Nephron (organoid): ENCODE results near the gene GALNT6.
"Not testable (repeated sequence)": the region's sequence is repeated elsewhere in the genome, so short reads cannot be mapped to it uniquely, and the experiment has no call there.

Experiments
- H3K27ac Mint-ChIP-seq, 3 experiments: 2 replicates each; pipeline ENCODE4 v1.8.0; 2020; ENCODE audit warnings: mixed read lengths in 3 of 3, mild to moderate bottlenecking in 2 of 3, moderate library complexity in 1 of 3
- H3K27me3 Mint-ChIP-seq: 2 replicates; pipeline ENCODE4 v1.8.0; 2021; ENCODE audit warnings: low read depth, mild to moderate bottlenecking, moderate library complexity, mixed read lengths
- H3K36me3 Mint-ChIP-seq: 2 replicates; pipeline ENCODE4 v1.8.0; 2020; ENCODE audit warnings: low read depth, mixed read lengths
- H3K4me1 Mint-ChIP-seq: 2 replicates; pipeline ENCODE4 v1.8.0; 2020; ENCODE audit warnings: mixed read lengths
- H3K4me3 Mint-ChIP-seq, 3 experiments: 2 replicates each; pipeline ENCODE4 v1.8.0; 2020; ENCODE audit warnings: mild to moderate bottlenecking in 3 of 3, mixed read lengths in 3 of 3, moderate library complexity in 2 of 3
- H3K9me3 Mint-ChIP-seq: 2 replicates; pipeline ENCODE4 v1.8.0; 2020; ENCODE audit warnings: mixed read lengths
- CTCF ChIP-seq, 3 experiments: fragments of 200-600 bp; sonication (generic); IDR thresholded peaks; one replicate each; pipeline ENCODE4 v1.5.0; 2021; ENCODE audit warnings: antibody characterized with exemption in 3 of 3; ENCODE audit not compliant: unreplicated experiment in 3 of 3

The GALNT6 gene

GRCh38 chr12:51346581-51346980 is 44.6 kb downstream of the GALNT6 start, which contains the start of gene CELA1:
TSS of gene CELA1 (minus strand) at chr12:51346679. CDS start at chr12:51346638, 41 bp downstream.
- H3K36me3 Mint-ChIP-seq: no peaks in the 10 kb centered on the region
- no peak for TF ChIP-seq CTCF (IDR thresholded peaks at IDR 0.05; ENCODE audit: unreplicated experiment in 3 of 3)
- H3K27ac Mint-ChIP-seq: no peak within 1 kb of the TSS
- H3K4me3 Mint-ChIP-seq: no peak within 1 kb of the TSS
- no peaks in the 10 kb centered on the region for H3K9me3 Mint-ChIP-seq
- no peaks in the 10 kb centered on the region for H3K4me1 Mint-ChIP-seq
- peaks cover under 1% of the 10 kb centered on the region for H3K27me3 Mint-ChIP-seq

GRCh38 chr12:51345681-51346080 is 45.5 kb downstream of the GALNT6 start:
- H3K9me3 Mint-ChIP-seq: no peaks in the 10 kb centered on the region
- H3K27me3 Mint-ChIP-seq: no peaks in the 10 kb centered on the region
- H3K4me1 Mint-ChIP-seq: no peaks in the 10 kb centered on the region
- no peak overlapping the region for H3K4me3 Mint-ChIP-seq
- no peak overlapping the region for H3K27ac Mint-ChIP-seq
- no peaks in the 10 kb centered on the region for H3K36me3 Mint-ChIP-seq
- TF ChIP-seq CTCF (IDR thresholded peaks at IDR 0.05; ENCODE audit: unreplicated experiment in 3 of 3): no peak

GRCh38 chr12:51343201-51343600 is 48.0 kb downstream of the GALNT6 start:
- Mint-ChIP-seq H3K4me1 (no peaks in the 10 kb centered on the region), H3K9me3 (no peaks in the 10 kb centered on the region)

GRCh38 chr12:51342416-51342815 is 48.8 kb downstream of the GALNT6 start:
- no peaks in the 10 kb centered on the region for H3K36me3 Mint-ChIP-seq
- no peak overlapping the region for H3K27ac Mint-ChIP-seq
- no peak overlapping the region for H3K4me3 Mint-ChIP-seq
- no peaks in the 10 kb centered on the region for H3K27me3 Mint-ChIP-seq
- no peak for TF ChIP-seq CTCF (IDR thresholded peaks at IDR 0.05; ENCODE audit: unreplicated experiment in 3 of 3)
- H3K9me3 Mint-ChIP-seq: no peaks in the 10 kb centered on the region
- H3K4me1 Mint-ChIP-seq: no peaks in the 10 kb centered on the region

More at GRCh38 chr12:51343201-51343600, 48.0 kb downstream of the GALNT6 start:
- no peaks in the 10 kb centered on the region for H3K36me3 Mint-ChIP-seq
- no peaks in the 10 kb centered on the region for H3K27me3 Mint-ChIP-seq
- H3K4me3 Mint-ChIP-seq: no peak overlapping the region
- H3K27ac Mint-ChIP-seq: no peak overlapping the region
- no peak for TF ChIP-seq CTCF (IDR thresholded peaks at IDR 0.05; ENCODE audit: unreplicated experiment in 3 of 3)

- Mint-ChIP-seq H3K36me3 (no peaks in the 10 kb centered on the region), H3K4me1 (no peaks in the 10 kb centered on the region), H3K9me3 (no peaks in the 10 kb centered on the region), H3K4me3 (no peak overlapping the region), H3K27ac (no peak overlapping the region), H3K27me3 (no peaks in the 10 kb centered on the region)
- peak; percentile 94 to 97 (median 95) for TF ChIP-seq CTCF (IDR thresholded peaks at IDR 0.05; ENCODE audit: unreplicated experiment in 3 of 3)
Observed at GRCh38 chr12:51341251-51342007, 49.8 kb downstream of the GALNT6 start.

- H3K36me3 Mint-ChIP-seq: no peaks in the 10 kb centered on the region
- H3K27ac Mint-ChIP-seq: no peak overlapping the region
- H3K27me3 Mint-ChIP-seq: no peaks in the 10 kb centered on the region
- no peak for TF ChIP-seq CTCF (IDR thresholded peaks at IDR 0.05; ENCODE audit: unreplicated experiment in 3 of 3)
- no peaks in the 10 kb centered on the region for H3K4me1 Mint-ChIP-seq
- H3K9me3 Mint-ChIP-seq: no peaks in the 10 kb centered on the region
- H3K4me3 Mint-ChIP-seq: no peak overlapping the region
Observed at GRCh38 chr12:51339750-51340149, 51.5 kb downstream of the GALNT6 start.

GRCh38 chr12:51337336-51337735 is 53.9 kb downstream of the GALNT6 start:
- not testable (repeated sequence) for H3K4me3 Mint-ChIP-seq, H3K9me3 Mint-ChIP-seq, H3K27ac Mint-ChIP-seq, H3K27me3 Mint-ChIP-seq, H3K4me1 Mint-ChIP-seq, H3K36me3 Mint-ChIP-seq
